KOPT-K1 (cell line): ENCODE data around the gene DLL1.

Source experiments
- H3K27ac ChIP-seq: fragments of 200-600 bp; sonication (generic); 2 replicates; pipeline ENCODE4 v1.5.1; 2016; ENCODE audit warnings: antibody characterized with exemption, mild to moderate bottlenecking, low read depth, low read length; ENCODE audit not compliant: poor library complexity, severe bottlenecking
- H3K36me3 ChIP-seq: fragments of 200-600 bp; sonication (generic); 2 replicates; pipeline ENCODE4 v1.5.1; 2017; ENCODE audit warnings: antibody characterized with exemption, mild to moderate bottlenecking, low read length, moderate library complexity; ENCODE audit not compliant: insufficient read depth
- H3K9me3 ChIP-seq: fragments of 200-600 bp; sonication (generic); 2 replicates; pipeline ENCODE4 v1.5.1; 2017; ENCODE audit warnings: antibody characterized with exemption, low read length, mild to moderate bottlenecking; ENCODE audit not compliant: insufficient read depth, poor library complexity, severe bottlenecking

DLL1 gene

GRCh38 chr6:170298688-170299087 lies 7.8 kb upstream of the DLL1 start:
- Histone ChIP-seq H3K27ac (no peak overlapping the region), H3K9me3 (peaks cover 24% of the 10 kb centered on the region), H3K36me3 (no peaks in the 10 kb centered on the region)

- H3K27ac ChIP-seq: no peak overlapping the region
- no peaks in the 10 kb centered on the region for H3K36me3 ChIP-seq
- H3K9me3 ChIP-seq: peaks cover 24% of the 10 kb centered on the region
Observed at GRCh38 chr6:170297576-170298330, 6.9 kb upstream of the DLL1 start.

- no peaks in the 10 kb centered on the region for H3K36me3 ChIP-seq
- no peak overlapping the region for H3K27ac ChIP-seq
- H3K9me3 ChIP-seq: peaks cover 24% of the 10 kb centered on the region
Observed at GRCh38 chr6:170296746-170297575, 6.1 kb upstream of the DLL1 start.

- Histone ChIP-seq H3K9me3 (peaks cover 18% of the 10 kb centered on the region), H3K36me3 (no peaks in the 10 kb centered on the region), H3K27ac (no peak overlapping the region)
Observed at GRCh38 chr6:170296423-170296745, 5.5 kb upstream of the DLL1 start.

- H3K36me3 ChIP-seq: no peaks in the 10 kb centered on the region
- H3K9me3 ChIP-seq: peaks cover 12% of the 10 kb centered on the region
- no peak overlapping the region for H3K27ac ChIP-seq
Observed at GRCh38 chr6:170295510-170296422, 4.9 kb upstream of the DLL1 start.

- Histone ChIP-seq H3K27ac (no peak overlapping the region), H3K9me3 (peaks cover 5% of the 10 kb centered on the region), H3K36me3 (no peaks in the 10 kb centered on the region)
Observed at GRCh38 chr6:170294813-170295509, 4.1 kb upstream of the DLL1 start.

GRCh38 chr6:170294298-170294730 lies 3.4 kb upstream of the DLL1 start:
- no peak overlapping the region for H3K27ac ChIP-seq

GRCh38 chr6:170293341-170294231 lies 2.7 kb upstream of the DLL1 start:
- H3K36me3 ChIP-seq: no peaks in the 10 kb centered on the region
- no peaks in the 10 kb centered on the region for H3K9me3 ChIP-seq
- H3K27ac ChIP-seq: no peak overlapping the region

More at GRCh38 chr6:170294298-170294730, 3.4 kb upstream of the DLL1 start:
- Histone ChIP-seq H3K9me3 (no peaks in the 10 kb centered on the region), H3K36me3 (no peaks in the 10 kb centered on the region)

GRCh38 chr6:170292407-170293158 lies 1.7 kb upstream of the DLL1 start:
- Histone ChIP-seq H3K36me3 (no peaks in the 10 kb centered on the region), H3K27ac (no peak overlapping the region), H3K9me3 (no peaks in the 10 kb centered on the region)

GRCh38 chr6:170292111-170292406 lies 1.2 kb upstream of the DLL1 start:
- no peak overlapping the region for H3K27ac ChIP-seq
- H3K36me3 ChIP-seq: no peaks in the 10 kb centered on the region

GRCh38 chr6:170291271-170292110 lies 613 bp upstream of the DLL1 start:
- H3K27ac ChIP-seq: no peak overlapping the region
- no peaks in the 10 kb centered on the region for H3K36me3 ChIP-seq
- H3K9me3 ChIP-seq: no peaks in the 10 kb centered on the region

More at GRCh38 chr6:170292111-170292406, 1.2 kb upstream of the DLL1 start:
- H3K9me3 ChIP-seq: no peaks in the 10 kb centered on the region

- no peak overlapping the region for H3K27ac ChIP-seq
- H3K36me3 ChIP-seq: no peaks in the 10 kb centered on the region
- H3K9me3 ChIP-seq: no peaks in the 10 kb centered on the region
Observed at GRCh38 chr6:170289951-170290295, 955 bp downstream of the DLL1 start.
